ENCODE measurements around the gene GABRG1. TPM values are rescaled to one million over a fixed set of nuclear protein-coding genes. Genes with fewer than 3 reads are reported as not detected.

GABRG1 gene
- not detected in 2 replicates for total RNA-seq

DNA sequence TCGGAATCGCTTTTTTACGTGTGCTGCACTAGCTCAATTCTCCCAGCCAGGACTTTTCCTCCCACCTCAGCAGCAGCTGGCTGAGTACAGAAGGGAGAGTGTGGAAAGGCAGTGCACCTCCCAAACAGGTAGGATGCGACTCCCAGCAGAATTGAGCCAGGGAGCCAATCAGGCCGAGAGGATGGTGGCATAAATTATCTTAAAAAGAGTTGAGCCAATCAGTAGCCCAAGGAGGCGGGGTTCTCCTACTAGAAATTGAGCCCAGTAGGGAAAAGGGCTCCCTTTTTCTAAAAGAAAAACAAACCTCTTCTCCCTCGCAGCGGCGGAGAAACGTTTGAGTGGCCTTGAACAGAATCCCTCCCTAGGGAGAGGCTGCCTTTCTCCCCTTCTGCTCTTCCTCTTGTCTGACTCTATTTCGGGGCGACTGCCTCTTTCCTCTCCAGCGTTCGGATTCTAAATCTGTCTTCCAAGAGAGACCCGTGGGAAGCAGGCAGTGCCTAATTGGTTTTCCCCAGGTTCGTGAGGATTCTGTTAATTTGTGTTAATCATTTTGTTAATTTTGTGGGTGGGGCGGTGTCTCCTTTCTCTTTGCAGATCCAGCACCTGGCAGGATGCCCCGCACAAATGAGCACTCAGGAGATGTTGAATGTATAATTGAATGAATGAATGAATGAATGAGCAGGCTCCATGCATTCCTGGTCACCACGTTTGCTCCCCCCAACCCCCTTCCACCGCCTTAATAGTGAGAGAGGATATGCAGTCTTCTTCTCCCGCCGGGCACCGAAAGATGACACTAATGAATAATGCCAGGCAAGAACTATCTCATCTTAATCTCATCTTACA, at the start of gene GABRG1:
GABRG1 (minus strand) TSS at position 142 of the 843 bp plus-strand sequence; CDS start at position 1, 141 bp downstream.
- H3K27me3 Mint-ChIP-seq, result no peaks in the 10 kb centered on the region
- ChIA-PET POLR2A (no interaction called here), CTCF (no interaction called here)
- H3K27ac Mint-ChIP-seq, result no peak within 1 kb of the TSS
- H3K36me3 Mint-ChIP-seq (ENCODE audit: low read depth), result no peaks in the 10 kb centered on the region
- peaks cover 4% of the 10 kb centered on the region for H3K9me3 Mint-ChIP-seq
- TF ChIP-seq, protein P1, sequence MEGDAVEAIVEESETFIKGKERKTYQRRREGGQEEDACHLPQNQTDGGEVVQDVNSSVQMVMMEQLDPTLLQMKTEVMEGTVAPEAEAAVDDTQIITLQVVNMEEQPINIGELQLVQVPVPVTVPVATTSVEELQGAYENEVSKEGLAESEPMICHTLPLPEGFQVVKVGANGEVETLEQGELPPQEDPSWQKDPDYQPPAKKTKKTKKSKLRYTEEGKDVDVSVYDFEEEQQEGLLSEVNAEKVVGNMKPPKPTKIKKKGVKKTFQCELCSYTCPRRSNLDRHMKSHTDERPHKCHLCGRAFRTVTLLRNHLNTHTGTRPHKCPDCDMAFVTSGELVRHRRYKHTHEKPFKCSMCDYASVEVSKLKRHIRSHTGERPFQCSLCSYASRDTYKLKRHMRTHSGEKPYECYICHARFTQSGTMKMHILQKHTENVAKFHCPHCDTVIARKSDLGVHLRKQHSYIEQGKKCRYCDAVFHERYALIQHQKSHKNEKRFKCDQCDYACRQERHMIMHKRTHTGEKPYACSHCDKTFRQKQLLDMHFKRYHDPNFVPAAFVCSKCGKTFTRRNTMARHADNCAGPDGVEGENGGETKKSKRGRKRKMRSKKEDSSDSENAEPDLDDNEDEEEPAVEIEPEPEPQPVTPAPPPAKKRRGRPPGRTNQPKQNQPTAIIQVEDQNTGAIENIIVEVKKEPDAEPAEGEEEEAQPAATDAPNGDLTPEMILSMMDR (IDR thresholded peaks at IDR 0.05), result no peak
- no peaks in the 10 kb centered on the region for H3K4me1 Mint-ChIP-seq
- no peak for ATAC-seq (ENCODE audit: low read depth)
- no peak within 1 kb of the TSS for H3K4me3 Mint-ChIP-seq
- no peak for DNase-seq
- intact Hi-C loops (cut with micrococcal nuclease), result no loop called here

DNA sequence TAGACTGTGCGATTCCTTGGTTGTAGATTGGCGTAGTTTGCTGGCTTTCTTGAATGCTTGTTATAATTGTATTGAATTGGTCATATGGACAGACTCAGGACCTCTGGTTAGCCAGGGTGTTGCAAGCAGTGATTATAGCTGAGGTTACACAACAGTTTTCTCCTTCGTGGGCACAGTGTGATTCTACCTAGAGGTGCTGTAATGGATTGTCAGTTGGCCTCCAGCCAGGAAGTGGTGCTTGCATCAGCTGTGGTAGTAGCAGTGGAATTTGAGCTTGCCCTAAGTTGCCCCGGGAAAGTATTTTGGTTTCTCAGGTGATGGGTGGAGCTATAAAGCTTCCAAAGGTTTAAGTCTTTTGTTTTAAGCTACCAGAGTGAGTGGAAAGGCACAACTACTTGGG, 23.1 kb upstream of the GABRG1 start:
- Mint-ChIP-seq H3K27me3 (no peaks in the 10 kb centered on the region), H3K4me1 (no peaks in the 10 kb centered on the region), H3K4me3 (no peak overlapping the region), H3K36me3 (ENCODE audit: low read depth) (no peaks in the 10 kb centered on the region), H3K9me3 (peaks cover 10% of the 10 kb centered on the region), H3K27ac (no peak overlapping the region)
- CTCF ChIA-PET, result no interaction called here
- DNase-seq (no peak), ATAC-seq (ENCODE audit: low read depth) (no peak)
- intact Hi-C loops (cut with micrococcal nuclease), result no loop called here
- TF ChIP-seq, protein P1 (IDR thresholded peaks at IDR 0.05), result no peak
- POLR2A ChIA-PET, result no interaction called here

DNA sequence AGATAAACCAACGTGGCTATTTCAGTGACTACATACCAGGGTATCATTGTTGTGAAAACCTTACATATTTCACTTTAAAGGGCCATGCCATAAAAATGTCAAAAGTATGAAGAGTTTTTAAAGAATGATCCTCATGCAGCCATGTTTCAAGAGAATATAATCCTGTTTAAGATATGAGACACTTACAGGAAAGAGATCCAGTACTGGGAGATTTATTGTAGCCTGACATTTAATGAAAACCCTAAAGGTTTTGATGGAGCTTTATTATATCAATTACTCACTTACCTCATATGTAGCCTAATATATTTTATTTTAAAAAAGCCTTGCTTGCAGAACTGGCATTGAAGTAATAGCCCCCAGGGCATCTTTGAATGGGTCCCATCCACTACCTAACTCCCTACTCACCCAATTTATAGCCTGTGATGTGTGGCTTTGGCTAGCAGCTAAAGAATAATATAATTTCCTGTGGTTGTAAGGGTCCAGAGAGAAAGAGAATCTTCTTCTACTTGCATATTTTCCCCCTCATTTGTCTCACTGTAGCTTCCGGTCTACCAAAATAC, 7.7 kb upstream of the GABRG1 start:
- no peak for DNase-seq
- no peak overlapping the region for H3K4me3 Mint-ChIP-seq
- no peak for ATAC-seq (ENCODE audit: low read depth)
- TF ChIP-seq, protein P1 (IDR thresholded peaks at IDR 0.05), result no peak
- peaks cover 3% of the 10 kb centered on the region for H3K9me3 Mint-ChIP-seq
- ChIA-PET CTCF (no interaction called here), POLR2A (no interaction called here)
- H3K27me3 Mint-ChIP-seq, result no peaks in the 10 kb centered on the region
- no peaks in the 10 kb centered on the region for H3K4me1 Mint-ChIP-seq
- no peak overlapping the region for H3K27ac Mint-ChIP-seq
- intact Hi-C loops (cut with micrococcal nuclease), result no loop called here
- H3K36me3 Mint-ChIP-seq (ENCODE audit: low read depth), result no peaks in the 10 kb centered on the region

DNA sequence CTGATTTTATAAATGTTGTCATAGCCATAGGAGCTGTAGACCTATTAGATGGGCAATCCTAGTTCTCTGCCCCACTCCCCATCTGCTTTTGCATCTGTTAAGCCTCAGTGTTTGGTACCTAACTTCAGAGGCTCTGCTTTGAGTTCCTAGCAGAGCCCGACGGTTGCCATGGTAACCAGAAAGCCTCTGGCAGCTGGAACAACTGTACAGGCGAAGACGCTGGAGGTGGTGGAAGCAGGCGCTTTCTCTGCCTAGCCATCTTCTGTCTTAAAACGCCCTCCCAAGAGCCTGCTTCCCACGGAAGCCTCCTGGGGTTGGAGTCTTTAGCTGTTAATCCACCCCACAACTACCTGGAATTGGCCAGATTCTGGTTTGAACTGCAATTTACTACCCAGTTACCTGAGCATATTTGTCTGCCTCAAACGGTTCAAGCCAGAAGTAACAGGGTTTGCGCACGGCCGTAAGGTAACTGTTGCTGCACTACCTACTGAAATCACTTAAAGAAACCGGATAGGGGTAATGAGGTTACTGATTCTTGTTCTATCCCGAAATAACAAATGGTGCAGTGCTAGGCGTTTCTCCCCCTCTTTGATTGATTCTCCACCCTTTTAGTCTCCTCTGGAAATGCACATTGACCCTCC, 1.0 kb upstream of the GABRG1 start:
- no peak for DNase-seq
- no peaks in the 10 kb centered on the region for H3K27me3 Mint-ChIP-seq
- H3K36me3 Mint-ChIP-seq (ENCODE audit: low read depth), result no peaks in the 10 kb centered on the region
- H3K27ac Mint-ChIP-seq, result no peak overlapping the region
- POLR2A ChIA-PET, result no interaction called here
- intact Hi-C loops (cut with micrococcal nuclease), result no loop called here
- no peaks in the 10 kb centered on the region for H3K4me1 Mint-ChIP-seq
- TF ChIP-seq, protein P1 (IDR thresholded peaks at IDR 0.05), result no peak
- CTCF ChIA-PET, result no interaction called here
- ATAC-seq (ENCODE audit: low read depth), result no peak
- H3K9me3 Mint-ChIP-seq, result peaks cover 2% of the 10 kb centered on the region
- no peak overlapping the region for H3K4me3 Mint-ChIP-seq

GRCh38 chr4:46081674-46082073, 42.2 kb downstream of the GABRG1 start:
- intact Hi-C loops (cut with micrococcal nuclease), result no loop called here
- DNase-seq, result no peak
- H3K4me1 Mint-ChIP-seq, result no peaks in the 10 kb centered on the region
- peaks cover 3% of the 10 kb centered on the region for H3K9me3 Mint-ChIP-seq
- no peak overlapping the region for H3K4me3 Mint-ChIP-seq
- POLR2A ChIA-PET, result no interaction called here
- TF ChIP-seq, protein P1 (IDR thresholded peaks at IDR 0.05), result no peak
- no peaks in the 10 kb centered on the region for H3K27me3 Mint-ChIP-seq
- H3K36me3 Mint-ChIP-seq (ENCODE audit: low read depth), result no peaks in the 10 kb centered on the region
- H3K27ac Mint-ChIP-seq, result no peak overlapping the region
- CTCF ChIA-PET, result no interaction called here
- no peak for ATAC-seq (ENCODE audit: low read depth)

Measured in activated B cell treated with CpG ODN at 0.5 μM for 24 hours (primary cell).